Stimulated activated CD4-positive, alpha-beta T cell treated with anti-CD3 and anti-CD28 coated beads, Interleukin-2, amount 100 ng/mL, for 24 hours (primary cell): ENCODE results near the gene KTN1.

ENCODE experiments used
- DNase-seq, 2 donors: peaks; one replicate each; pipeline ENCODE4 v3.0.0-alpha.2; 2020

Gene KTN1, protein sequence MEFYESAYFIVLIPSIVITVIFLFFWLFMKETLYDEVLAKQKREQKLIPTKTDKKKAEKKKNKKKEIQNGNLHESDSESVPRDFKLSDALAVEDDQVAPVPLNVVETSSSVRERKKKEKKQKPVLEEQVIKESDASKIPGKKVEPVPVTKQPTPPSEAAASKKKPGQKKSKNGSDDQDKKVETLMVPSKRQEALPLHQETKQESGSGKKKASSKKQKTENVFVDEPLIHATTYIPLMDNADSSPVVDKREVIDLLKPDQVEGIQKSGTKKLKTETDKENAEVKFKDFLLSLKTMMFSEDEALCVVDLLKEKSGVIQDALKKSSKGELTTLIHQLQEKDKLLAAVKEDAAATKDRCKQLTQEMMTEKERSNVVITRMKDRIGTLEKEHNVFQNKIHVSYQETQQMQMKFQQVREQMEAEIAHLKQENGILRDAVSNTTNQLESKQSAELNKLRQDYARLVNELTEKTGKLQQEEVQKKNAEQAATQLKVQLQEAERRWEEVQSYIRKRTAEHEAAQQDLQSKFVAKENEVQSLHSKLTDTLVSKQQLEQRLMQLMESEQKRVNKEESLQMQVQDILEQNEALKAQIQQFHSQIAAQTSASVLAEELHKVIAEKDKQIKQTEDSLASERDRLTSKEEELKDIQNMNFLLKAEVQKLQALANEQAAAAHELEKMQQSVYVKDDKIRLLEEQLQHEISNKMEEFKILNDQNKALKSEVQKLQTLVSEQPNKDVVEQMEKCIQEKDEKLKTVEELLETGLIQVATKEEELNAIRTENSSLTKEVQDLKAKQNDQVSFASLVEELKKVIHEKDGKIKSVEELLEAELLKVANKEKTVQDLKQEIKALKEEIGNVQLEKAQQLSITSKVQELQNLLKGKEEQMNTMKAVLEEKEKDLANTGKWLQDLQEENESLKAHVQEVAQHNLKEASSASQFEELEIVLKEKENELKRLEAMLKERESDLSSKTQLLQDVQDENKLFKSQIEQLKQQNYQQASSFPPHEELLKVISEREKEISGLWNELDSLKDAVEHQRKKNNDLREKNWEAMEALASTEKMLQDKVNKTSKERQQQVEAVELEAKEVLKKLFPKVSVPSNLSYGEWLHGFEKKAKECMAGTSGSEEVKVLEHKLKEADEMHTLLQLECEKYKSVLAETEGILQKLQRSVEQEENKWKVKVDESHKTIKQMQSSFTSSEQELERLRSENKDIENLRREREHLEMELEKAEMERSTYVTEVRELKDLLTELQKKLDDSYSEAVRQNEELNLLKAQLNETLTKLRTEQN (N-terminal part only)

DNA sequence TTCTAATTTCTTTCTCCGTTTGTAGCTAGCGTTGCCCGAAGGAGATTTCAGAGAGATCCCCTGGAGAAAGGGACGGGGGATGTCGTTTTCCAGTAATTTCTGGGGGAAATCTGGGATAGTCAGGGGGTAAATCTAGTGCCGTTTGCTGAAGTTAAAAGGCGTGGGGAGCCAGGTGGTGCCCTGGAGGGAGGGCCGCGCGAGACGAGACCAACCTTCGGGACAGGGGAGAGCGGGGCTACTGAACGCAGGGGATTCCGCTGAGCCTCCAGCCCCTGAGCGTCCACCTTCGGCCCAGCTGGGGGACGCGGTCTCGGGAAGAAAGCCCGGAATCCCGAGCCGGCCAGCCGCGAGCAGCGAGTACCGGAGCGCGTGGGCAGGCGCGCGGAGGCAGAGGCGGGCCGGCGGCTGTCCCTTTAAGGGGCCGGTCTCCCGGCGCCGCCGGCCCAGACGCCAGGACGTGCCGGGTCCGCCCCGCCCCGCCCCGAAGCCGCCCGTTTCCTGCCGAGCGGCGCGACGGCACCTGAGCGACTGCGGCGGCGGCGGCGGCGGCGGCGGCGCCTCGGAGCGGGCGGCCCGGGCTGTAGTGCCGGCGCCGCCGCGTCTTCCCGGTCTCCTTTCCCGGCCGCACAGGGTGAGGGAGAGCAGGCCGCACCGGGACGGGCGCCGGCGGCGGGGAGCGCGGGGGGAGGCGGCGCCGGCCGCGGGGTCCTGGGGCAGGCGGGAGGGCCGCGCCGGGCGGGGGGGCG lies at the start of gene KTN1:
KTN1 (plus strand) TSS at position 484 of the 746 bp plus-strand sequence. CDS start 31,842 bp downstream, outside the sequence.
- DNase-seq: peak; percentile 85 to 88

DNA sequence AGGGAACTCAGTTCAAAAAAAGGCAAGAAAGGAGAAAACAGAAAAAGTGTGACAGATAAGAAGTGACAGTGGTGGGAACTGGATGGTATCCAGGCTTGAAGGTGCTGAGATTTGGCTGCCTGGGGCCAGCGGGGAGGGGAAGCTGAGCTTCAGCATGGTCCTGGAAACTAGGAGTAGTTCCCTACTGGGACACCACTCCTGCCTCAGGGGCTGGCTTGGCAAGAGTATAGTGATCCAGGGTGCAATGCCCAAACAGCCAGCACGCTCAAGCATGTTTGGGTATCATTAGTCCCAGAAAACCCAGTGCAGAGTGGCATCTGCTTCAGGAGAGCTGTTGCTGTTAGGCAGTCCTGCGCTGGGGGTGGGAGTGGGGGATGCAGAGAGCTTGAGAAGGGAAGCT lies 49.5 kb upstream of the KTN1 start:
- DNase-seq: no peak

DNA sequence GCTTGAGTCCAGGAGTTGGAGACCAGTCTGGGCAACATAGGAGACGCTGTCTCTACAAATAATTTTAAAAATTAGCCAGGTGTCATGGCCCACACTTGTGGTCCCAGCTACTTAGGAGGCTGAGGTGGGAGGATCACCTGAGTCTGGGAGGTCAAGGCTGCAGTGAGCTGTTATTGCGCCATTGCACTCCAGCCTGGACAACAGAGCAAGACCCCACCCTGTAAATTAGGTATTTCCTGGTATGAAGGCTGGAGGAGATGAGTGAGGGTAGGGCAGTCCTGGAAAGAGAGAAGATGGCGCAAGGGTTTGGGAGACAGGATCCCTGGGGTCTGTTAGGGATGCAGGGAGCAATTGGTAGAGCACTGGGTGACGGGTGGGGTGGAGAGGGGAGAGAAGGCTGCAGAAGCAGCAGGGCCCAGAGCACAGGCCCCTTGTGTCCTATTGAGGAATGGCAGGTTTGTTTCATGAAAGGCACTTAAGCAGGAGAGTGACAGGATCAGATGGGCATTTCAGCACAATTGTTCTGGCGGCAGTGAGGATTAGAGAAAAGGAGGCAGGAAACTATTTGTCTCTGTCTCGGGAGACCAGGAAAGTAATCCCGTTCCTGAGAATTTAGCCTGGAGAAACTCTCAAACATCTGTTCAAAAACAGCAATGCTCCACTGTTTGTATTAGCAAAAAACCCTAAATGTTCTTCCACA lies 47.2 kb upstream of the KTN1 start:
- no peak for DNase-seq

DNA sequence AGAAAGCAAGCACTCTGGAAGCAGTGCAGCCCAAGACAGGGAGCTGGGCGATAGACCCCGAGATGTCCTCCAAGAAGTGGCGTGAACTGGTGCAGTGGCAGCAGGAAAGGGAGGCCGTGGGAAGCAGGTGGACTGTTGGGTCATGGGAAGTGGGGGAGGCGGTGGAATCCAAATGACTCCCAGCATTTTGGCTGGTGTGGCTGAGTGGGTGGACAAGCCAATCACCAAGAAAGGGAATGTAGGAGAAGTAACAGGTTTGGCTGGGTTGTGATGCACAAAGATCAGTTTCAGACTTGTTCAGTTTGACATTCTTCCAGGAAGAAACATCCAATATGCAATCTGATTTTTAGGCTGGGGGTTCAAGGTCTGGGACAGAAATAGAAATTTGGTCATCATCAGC lies 46.0 kb upstream of the KTN1 start:
- no peak for DNase-seq

DNA sequence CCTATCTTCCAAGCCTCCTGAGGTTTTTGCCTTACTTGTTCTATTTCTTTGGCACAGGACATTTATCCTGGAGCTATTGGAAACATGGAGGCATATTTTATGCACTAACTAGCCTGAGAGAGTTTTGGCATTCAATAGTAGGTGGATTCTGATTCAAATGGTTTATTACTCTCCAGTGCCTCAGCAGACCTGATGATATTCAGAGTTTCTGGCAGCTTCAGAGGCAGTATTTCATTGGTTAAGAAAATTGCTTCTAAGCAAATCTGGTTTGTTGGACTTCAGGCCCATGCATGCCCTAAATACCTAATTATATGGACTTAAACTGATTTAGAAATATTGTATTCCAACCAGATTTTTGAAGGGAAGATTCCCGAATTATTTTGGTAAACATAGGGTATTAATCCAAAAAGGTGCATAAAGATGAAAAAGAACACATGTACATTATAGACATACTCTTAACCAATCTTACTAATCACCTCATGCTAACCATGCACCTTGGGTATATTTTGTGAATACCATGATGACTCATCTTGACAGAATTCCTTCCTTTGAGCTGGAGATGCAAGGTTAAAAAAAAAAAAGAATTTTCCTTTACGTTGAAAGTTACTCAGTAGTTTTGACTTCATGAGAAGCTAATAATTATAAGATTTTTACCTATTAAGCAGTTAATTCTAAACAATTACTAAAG lies 44.3 kb upstream of the KTN1 start:
- DNase-seq: no peak

DNA sequence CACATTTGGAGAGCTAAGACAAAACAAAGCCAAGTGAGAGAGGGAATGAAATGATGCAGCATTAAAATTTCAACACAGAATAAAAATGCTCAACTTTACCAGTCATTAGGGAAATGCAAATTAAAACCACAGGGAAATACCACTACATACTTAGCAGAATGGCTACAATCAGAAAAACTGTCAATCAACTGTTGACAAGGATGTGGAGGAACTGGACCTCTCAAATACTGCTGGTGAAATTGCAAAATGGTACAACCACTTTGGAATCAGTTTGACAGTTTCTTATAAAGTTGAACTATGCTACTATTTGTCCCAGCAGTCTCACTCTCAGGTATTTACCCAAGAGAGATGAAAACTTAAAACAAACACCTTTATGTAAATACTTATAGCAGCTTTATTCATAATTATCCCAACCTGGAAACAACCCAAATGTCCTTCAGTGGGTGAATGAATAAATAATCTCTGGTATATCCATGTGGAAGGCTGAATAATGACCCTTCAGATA lies 43.8 kb upstream of the KTN1 start:
- no peak for DNase-seq

DNA sequence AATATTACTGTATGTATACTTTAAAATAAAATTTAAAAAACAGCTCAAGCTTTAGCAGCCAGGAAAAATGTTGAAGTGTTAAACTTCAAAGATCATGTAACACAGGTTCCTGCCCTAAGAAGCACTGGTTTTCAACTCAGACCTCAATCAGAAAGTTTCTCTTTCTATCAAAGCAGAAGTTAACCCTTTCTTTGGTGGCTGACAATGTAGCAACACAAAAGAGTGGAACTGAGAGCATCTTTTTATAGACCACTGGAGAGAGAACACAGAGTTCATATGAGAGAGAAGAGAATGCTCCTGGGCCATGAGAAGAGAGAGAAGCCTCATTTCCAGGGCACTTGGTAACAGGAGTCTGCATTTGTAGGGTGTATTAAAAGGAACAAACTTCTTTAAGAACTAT lies 42.2 kb upstream of the KTN1 start:
- DNase-seq: no peak

DNA sequence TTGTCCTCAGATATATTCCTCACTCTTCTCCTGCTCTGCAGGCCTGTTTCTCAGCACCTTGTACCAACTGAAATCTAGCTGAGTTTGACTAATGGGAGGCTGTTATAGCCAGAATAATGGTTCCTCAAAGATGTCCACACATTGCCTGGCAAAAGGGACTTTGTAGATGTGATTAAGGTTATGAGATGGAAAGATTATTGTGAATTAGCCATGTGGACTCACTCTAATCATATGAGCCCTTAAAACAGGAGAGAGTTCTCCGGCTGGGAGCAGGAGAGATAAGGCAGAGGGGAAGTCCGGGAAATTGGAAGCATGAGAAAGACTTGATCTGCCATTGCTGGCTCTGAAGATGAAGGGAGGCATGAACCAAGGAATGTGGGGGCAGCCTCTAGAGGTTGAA lies 40.0 kb upstream of the KTN1 start:
- no peak for DNase-seq

DNA sequence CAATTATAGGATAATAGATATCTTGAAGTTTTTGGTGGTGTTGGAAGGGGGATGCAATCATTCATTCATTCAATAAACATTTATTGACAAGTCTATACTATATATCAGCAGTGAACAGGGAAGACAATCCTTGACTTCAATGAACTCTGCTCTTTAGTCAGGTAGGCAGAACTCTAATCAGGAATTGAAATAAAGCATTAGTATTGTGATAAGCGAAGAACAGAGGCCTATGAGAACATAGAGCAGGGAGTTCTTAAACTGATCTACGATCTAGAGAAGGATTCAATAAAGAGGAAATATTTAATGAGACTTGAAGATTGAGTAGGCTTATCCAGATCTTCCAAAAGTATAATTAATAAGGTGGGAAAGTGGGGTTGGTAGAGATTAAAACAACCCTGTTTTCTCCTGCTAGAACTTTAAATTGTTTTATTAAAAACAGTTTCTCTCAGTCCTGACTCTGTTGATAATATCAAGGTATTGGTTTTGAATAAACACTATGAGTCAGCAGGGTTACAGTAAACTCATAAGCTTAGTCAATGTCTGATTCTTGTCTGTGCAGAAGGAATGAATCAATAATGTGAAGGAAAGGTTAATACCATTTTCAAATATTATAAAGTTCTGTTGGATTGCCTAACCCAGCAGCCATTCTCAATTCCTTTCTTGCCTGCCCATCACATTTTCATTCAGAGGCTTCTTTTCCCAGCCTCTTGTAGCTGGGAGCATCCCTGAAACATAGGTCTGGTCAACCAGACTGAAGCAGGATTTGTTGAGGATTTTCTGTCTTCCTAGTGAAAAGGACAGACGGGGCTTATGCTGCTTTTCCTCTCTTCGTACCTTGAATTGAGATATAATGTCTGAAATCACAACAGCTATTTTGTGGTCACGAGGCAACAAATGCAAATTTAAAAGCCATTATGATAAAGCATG lies 38.9 kb upstream of the KTN1 start:
- DNase-seq: no peak

DNA sequence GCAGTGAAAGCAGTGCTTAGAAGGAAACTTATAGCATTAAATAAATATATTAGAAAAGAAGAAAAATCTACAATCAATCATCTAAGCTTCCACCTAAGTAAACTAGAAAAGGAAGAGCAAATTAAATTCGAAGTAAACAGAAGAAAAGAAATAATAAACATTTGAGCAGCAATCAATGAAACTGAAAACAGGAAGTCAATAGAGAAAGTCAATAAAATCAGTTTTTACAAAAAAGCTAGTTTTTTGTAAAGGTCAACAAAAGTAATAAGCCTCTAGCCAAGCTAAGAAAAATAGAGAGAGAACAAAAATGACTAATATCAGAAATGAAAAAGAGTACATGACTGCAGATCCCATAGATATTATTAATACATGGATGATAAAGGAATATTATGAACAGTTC lies 34.2 kb upstream of the KTN1 start:
- DNase-seq: no peak

DNA sequence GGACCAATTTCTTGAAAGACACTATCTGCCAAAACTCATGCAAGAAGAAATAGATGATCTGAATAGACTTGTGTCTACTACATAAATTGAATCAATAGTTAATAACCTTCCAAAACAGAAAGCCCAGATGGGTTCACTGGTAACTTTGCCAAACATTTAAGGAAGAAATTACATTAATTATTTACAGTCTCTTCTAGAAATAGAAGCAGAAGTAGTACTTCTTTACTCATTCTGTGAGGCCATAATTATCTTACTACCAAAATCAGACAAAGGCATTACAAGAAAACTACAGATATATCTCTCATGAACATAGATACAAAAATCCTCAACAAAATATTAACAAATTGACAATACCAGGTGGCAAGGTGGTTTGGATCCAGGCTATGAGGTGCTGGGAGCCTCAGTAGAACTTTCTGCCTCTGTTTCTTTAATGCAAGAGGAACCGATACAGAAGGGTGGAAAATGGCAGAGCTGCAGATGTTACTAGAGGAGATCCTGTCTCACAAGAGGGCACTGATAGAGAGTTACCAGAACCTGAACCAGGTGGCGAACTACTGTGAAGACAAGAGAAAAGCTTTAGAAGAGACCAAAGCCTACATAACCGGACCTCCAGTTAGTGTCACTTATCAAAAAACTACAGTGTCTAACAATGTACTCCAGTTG lies 33.7 kb upstream of the KTN1 start:
- no peak for DNase-seq

DNA sequence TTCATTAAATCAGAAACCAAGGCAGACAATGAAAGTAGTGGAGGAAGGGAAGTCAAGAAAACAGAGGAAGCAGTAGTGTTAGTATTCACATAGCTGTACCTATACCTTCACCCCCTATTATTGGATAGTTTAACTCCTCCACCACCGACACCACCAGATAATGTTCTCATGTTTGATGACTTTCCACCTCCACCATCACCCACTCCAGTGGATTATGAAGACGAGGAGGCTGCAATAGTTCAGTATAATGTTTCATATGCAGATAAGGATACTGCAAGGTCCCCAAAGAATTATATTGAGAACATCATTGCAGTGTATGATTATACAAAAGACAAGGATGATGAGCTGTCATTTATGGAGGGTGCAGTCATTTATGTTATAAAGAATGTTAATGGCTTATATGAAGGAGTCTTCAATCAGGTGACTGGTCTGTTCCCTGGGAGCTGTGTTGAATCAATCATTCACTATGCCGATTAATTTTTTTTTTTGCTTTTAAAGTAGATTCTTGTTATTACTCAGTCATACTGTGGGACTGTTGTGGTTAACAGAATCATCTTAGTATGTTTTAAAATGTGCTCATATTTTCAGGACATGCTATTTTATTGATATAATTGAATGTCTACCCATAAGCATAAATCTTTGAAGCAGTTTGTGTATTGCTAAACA lies 32.2 kb upstream of the KTN1 start:
- DNase-seq: no peak

DNA sequence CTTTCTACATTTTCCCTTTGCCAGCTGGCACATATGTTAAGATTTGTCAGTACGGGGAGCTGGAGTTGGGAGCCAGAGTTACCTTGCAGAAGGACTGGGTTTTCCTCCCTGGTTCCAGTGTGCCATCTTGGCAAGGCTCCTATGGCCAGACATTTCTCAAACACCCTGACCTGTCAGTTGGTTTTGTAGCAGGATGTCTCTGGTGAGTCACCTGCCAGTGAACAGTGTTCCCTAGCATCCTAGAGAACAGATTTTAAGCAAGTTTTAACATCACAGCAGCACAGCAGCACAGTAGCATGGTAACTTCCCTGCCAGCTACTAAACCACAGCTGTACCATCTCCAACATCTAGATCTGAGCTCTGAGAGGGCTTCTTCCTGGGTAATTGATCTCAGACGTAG lies 26.2 kb upstream of the KTN1 start:
- DNase-seq: no peak

DNA sequence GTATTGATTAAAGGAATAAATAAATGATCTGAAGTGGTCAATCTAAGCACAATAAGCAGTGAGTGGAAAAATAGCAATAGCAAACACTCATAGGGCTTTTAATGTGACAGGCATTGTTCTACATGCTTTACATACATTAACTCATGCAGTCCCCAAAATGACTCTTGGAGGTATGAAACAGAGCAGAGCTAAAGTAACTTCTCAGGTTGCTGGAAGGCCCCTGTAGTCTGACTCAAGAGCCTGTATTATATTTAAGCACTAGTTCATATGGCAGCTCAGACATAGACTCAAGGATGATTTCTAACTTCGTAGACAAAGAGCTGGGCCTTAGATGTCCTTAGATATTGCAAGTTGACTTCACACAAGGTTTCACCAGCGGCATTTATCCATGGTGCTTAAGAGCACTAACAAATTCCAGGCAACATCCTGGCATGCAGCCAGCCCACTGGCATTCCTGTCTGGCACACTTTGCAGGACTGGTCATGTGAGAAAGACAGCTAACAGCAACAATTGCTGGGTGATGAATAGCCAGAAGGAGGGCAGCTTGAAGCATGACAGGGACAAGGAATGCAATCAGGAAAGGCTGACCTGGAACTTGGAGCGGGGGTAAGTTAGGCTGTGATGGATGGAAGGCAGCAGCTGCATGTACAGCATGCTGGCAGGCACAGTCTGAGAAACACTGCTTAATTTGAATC lies 22.9 kb upstream of the KTN1 start:
- no peak for DNase-seq

DNA sequence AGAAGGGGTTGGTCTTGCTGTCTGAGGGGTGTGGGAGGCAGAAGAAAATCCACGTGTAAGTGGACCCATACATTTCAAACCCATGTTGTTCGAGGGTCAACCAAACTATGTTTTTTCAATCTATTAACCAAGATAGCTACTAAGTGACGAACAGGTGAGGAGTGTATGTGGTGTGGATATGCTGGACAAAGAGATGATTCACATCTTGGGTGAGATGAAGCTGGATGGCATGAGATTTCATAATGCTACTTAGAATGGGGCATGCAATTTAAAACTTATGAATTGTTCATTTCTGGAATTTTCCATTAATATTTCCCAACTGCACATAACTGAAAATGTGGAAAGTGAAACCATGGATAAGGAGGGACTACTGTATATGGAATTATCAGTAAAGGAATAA lies 17.9 kb upstream of the KTN1 start:
- DNase-seq: no peak

DNA sequence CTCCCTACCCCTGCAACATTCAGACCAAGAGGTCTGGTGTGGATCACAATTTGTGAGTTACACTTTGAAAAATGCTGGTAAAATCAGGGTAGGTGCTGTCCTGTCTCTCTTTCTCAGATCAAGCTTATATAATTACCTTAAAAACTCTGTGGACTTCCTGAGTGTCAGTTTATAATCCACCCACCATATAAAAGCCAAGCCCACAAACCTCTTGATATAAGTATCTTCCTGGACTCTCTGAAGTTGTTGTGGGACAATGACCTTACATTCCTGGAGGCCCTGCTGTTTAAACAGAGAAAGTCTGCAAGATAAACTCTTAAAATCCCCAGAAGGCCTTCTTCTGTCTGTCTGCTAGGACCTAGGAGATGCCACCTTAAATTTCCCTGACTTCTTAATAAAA lies 11.4 kb upstream of the KTN1 start:
- DNase-seq: no peak

DNA sequence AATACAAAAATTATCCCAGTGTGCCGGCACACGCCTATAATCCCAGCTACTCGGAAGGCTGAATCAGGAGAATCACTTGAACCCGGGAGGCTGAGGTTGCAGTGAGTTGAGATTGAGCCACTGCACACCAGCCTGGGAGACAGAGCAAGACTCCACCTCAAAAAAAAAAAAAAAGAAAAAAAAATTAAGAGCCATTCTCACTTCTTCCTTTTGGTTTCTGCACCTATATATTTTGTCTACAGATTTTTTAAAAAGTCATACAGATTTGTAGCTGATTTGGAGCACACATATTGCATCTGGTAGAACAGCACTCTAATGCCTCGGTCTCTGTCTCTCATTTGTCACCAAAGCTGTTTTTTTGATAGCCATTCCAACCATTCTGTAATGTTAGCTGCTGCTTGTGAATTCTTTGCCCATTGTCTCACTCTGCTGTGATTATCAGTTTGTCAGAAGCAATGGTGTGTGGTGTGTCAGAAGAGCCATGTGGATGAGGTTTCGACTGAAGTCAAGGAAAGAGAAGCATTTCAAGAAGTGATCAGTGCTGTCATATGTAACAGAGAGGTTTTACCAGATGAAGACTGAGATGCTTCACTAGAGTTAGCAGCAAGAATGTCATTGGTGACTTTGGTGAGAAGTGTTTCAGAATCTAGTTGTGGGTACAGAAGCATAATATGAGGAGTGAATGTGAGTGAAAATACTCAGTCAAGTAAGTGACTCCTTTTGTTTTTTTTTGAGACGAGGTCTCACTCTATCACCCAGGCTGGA lies 8.7 kb upstream of the KTN1 start:
- no peak for DNase-seq
